OCI-LY7 (cell line): ENCODE measurements around the gene SRRM4. TPM values are rescaled to one million over a fixed set of nuclear protein-coding genes. Genes with fewer than 3 reads are reported as not detected.

Experiments
- BruUV-seq: library from RNA; stranded (reverse); fragments of 400-500 nt; replicated peaks from 2 replicates; lab custom pipeline; 2021; lab: Mats Ljungman, UMichigan
- CTCF ChIA-PET: fragments of 300-600 bp; sonication (Branson Sonifier 250); formaldehyde crosslinking; loops from one replicate; lab custom pipeline; 2022; ENCODE audit warnings: antibody characterized with exemption; ENCODE audit not compliant: unreplicated experiment; lab: Charles Lee
- POLR2A ChIA-PET: fragments of 300-600 bp; sonication (Branson Sonifier 250); formaldehyde crosslinking; loops from one replicate; lab custom pipeline; 2022; ENCODE audit warnings: antibody characterized with exemption; lab: Charles Lee
- DNase-seq: peaks from one replicate; pipeline ENCODE4 v3.0.0-alpha.2; 2015; ENCODE audit warnings: low spot score
- H2AFZ ChIP-seq: fragments of 200-600 bp; sonication (generic), shearing (Covaris generic); 2 replicates; pipeline ENCODE4 v1.6.1; 2014; ENCODE audit warnings: mild to moderate bottlenecking, antibody characterized with exemption, low read length, moderate library complexity
- H3K27ac ChIP-seq: fragments of 200-600 bp; sonication (generic); 2 replicates; pipeline ENCODE4 v1.5.1; 2014; ENCODE audit warnings: mixed run types, low read depth, mild to moderate bottlenecking, moderate library complexity, low read length, inconsistent platforms; ENCODE audit not compliant: poor library complexity, severe bottlenecking
- H3K36me3 ChIP-seq: fragments of 200-600 bp; sonication (generic); 2 replicates; pipeline ENCODE4 v1.6.1; 2014; ENCODE audit warnings: mild to moderate bottlenecking, antibody characterized with exemption, low read length, moderate library complexity, mixed read lengths; ENCODE audit not compliant: insufficient read depth
- H3K4me1 ChIP-seq: fragments of 200-600 bp; sonication (generic); 2 replicates; pipeline ENCODE4 v1.5.1; 2014; ENCODE audit warnings: mild to moderate bottlenecking, low read length; ENCODE audit not compliant: insufficient read depth, poor library complexity, severe bottlenecking
- H3K4me2 ChIP-seq: fragments of 200-600 bp; sonication (generic); 2 replicates; pipeline ENCODE4 v1.6.1; 2014; ENCODE audit warnings: mild to moderate bottlenecking, low read length
- H3K4me3 ChIP-seq: fragments of 200-600 bp; sonication (generic); 2 replicates; pipeline ENCODE4 v1.5.1; 2014; ENCODE audit warnings: mild to moderate bottlenecking, low read depth, low read length; ENCODE audit not compliant: poor library complexity, severe bottlenecking
- H3K79me2 ChIP-seq: fragments of 200-600 bp; sonication (generic); 2 replicates; pipeline ENCODE4 v1.6.1; 2016; ENCODE audit warnings: low read depth, mild to moderate bottlenecking, low read length, moderate library complexity, mixed read lengths; ENCODE audit not compliant: insufficient read depth
- H3K9me2 ChIP-seq: fragments of 200-600 bp; sonication (generic); 2 replicates; pipeline ENCODE4 v1.6.1; 2016; ENCODE audit warnings: mild to moderate bottlenecking, low read length, mixed read lengths; ENCODE audit not compliant: insufficient read depth
- H3K9me3 ChIP-seq: fragments of 200-600 bp; sonication (generic); 2 replicates; pipeline ENCODE4 v1.6.1; 2014; ENCODE audit warnings: mild to moderate bottlenecking, mixed run types, low read length, mixed read lengths
- H4K20me1 ChIP-seq: fragments of 200-600 bp; sonication (generic); 2 replicates; pipeline ENCODE4 v1.6.1; 2014; ENCODE audit warnings: mild to moderate bottlenecking, antibody characterized with exemption, low read length, moderate library complexity, mixed read lengths; ENCODE audit not compliant: insufficient read depth
- CTCF ChIP-seq: fragments of 200-600 bp; sonication (generic); conservative IDR thresholded peaks from 2 replicates; pipeline ENCODE4 v1.5.1; 2014; ENCODE audit warnings: mild to moderate bottlenecking, antibody characterized with exemption, low read length, moderate library complexity, mixed read lengths
- EZH2phosphoT487 ChIP-seq: fragments of 200-600 bp; sonication (generic); IDR thresholded peaks from 2 replicates; pipeline ENCODE4 v1.6.1; 2018; ENCODE audit warnings: low read depth, borderline replicate concordance, mild to moderate bottlenecking, mixed run types, antibody characterized with exemption, low read length, moderate library complexity, mixed read lengths
- intact Hi-C: fragments of 100-400 bp; cut with micrococcal nuclease; formaldehyde crosslinking; loops from one replicate; pipeline ENCODE4 v1.10.0; 2022; ENCODE audit not compliant: unreplicated experiment
- total RNA-seq, 2 experiments: library from RNA; depleted of rRNA in 1 of 2; stranded (reverse); fragments of >200 nt in 1 of 2; shearing (Covaris generic) in 1 of 2; gene quantifications; 2 replicates each; pipeline ENCODE4 v1.2.3, GENCODE V29; 2014 to 2022

Gene SRRM4
- total RNA-seq, 2 experiments from 2014 or later: not detected

GRCh38 chr12:118958520-118958919 is 22.8 kb upstream of the SRRM4 start:
- DNase-seq: no peak
- H4K20me1 ChIP-seq: no peaks in the 10 kb centered on the region
- no peak overlapping the region for H2AFZ ChIP-seq
- TF ChIP-seq EZH2phosphoT487 (no peak), CTCF (no peak)
- H3K9me2 ChIP-seq: no peaks in the 10 kb centered on the region
- no peaks in the 10 kb centered on the region for H3K36me3 ChIP-seq
- H3K79me2 ChIP-seq: no peaks in the 10 kb centered on the region
- POLR2A ChIA-PET: interaction anchor here (0.7 kb wide), 1 partner anchor 13 kb away, joined by 3 read pairs; no protein-coding TSS in a partner anchor
- no TSS peak for BruUV-seq
- H3K27ac ChIP-seq: no peak overlapping the region
- intact Hi-C loops: no loop called here
- H3K4me2 ChIP-seq: no peak overlapping the region
- CTCF ChIA-PET: no interaction called here
- H3K4me1 ChIP-seq: no peaks in the 10 kb centered on the region
- no peaks in the 10 kb centered on the region for H3K9me3 ChIP-seq
- H3K4me3 ChIP-seq: no peak overlapping the region

GRCh38 chr12:118959348-118959747 is 22.0 kb upstream of the SRRM4 start:
- intact Hi-C loops: no loop called here
- TF ChIP-seq EZH2phosphoT487 (no peak), CTCF (no peak)
- no peak for DNase-seq
- Histone ChIP-seq H3K27ac (no peak overlapping the region), H3K36me3 (no peaks in the 10 kb centered on the region), H4K20me1 (no peaks in the 10 kb centered on the region), H3K4me2 (no peak overlapping the region), H3K4me1 (no peaks in the 10 kb centered on the region), H3K4me3 (no peak overlapping the region), H3K9me2 (no peaks in the 10 kb centered on the region), H2AFZ (no peak overlapping the region), H3K9me3 (no peaks in the 10 kb centered on the region), H3K79me2 (no peaks in the 10 kb centered on the region)
- BruUV-seq: no TSS peak
- CTCF ChIA-PET: no interaction called here
- POLR2A ChIA-PET: interaction anchor here (0.6 to 0.7 kb wide), 2 partner anchors 18 to 1418 kb away, joined by 4 to 5 read pairs; no protein-coding TSS in a partner anchor

- Histone ChIP-seq H4K20me1 (no peaks in the 10 kb centered on the region), H3K9me3 (no peaks in the 10 kb centered on the region), H2AFZ (no peak overlapping the region), H3K27ac (no peak overlapping the region), H3K9me2 (no peaks in the 10 kb centered on the region), H3K4me3 (no peak overlapping the region), H3K79me2 (no peaks in the 10 kb centered on the region), H3K36me3 (no peaks in the 10 kb centered on the region), H3K4me2 (no peak overlapping the region), H3K4me1 (no peaks in the 10 kb centered on the region)
- ChIA-PET CTCF (no interaction called here), POLR2A (no interaction called here)
- intact Hi-C loops: no loop called here
- TF ChIP-seq CTCF: no peak
- TF ChIP-seq EZH2phosphoT487: no peak
- BruUV-seq: no TSS peak
- DNase-seq: no peak
Measured at GRCh38 chr12:118959985-118960560, 21.3 kb upstream of the SRRM4 start.
